Panc1 (cell line): ENCODE data around the gene FBP1. TPM values are rescaled to one million over a fixed set of nuclear protein-coding genes. Genes with fewer than 3 reads are reported as not detected.

Source experiments
- ATAC-seq: fragments of 200-7000 bp; cut with Tn5 transposase; 2 replicates; pipeline ENCODE4 v1.9.1; 2020; ENCODE audit warnings: mild to moderate bottlenecking, moderate library complexity
- BruUV-seq: library from RNA; stranded (reverse); fragments of 400-500 nt; replicated peaks from 2 replicates; lab custom pipeline; 2021; lab: Mats Ljungman, UMichigan
- CTCF ChIA-PET: fragments of 300-600 bp; sonication (Branson Sonifier 250); formaldehyde crosslinking; loops from one replicate; lab custom pipeline; 2022; ENCODE audit warnings: antibody characterized with exemption; lab: Charles Lee
- POLR2A ChIA-PET: fragments of 300-600 bp; sonication (Branson Sonifier 250); formaldehyde crosslinking; loops from one replicate; lab custom pipeline; 2022; ENCODE audit warnings: antibody characterized with exemption; lab: Charles Lee
- DNase-seq: peaks from one replicate; pipeline ENCODE4 v3.0.0-alpha.2; 2010; ENCODE audit warnings: low read depth, low spot score
- H3K27ac ChIP-seq: 2 replicates; pipeline ENCODE4 v1.5.1; 2011; ENCODE audit warnings: mild to moderate bottlenecking, low read length, inconsistent platforms
- H3K27me3 ChIP-seq: fragments of 200-500 bp; sonication (Bioruptor generic); 2 replicates; pipeline ENCODE4 v1.6.0; 2014; ENCODE audit warnings: low read length, inconsistent platforms; ENCODE audit not compliant: control insufficient read depth, insufficient read depth
- H3K36me3 ChIP-seq: fragments of 200-500 bp; sonication (Bioruptor generic); 2 replicates; pipeline ENCODE4 v1.5.1; 2014; ENCODE audit warnings: inconsistent platforms, mild to moderate bottlenecking, low read length, moderate library complexity; ENCODE audit not compliant: control insufficient read depth, insufficient read depth
- H3K4me1 ChIP-seq: 2 replicates; pipeline ENCODE4 v1.5.1; 2011; ENCODE audit warnings: inconsistent platforms, mild to moderate bottlenecking, low read length, moderate library complexity; ENCODE audit not compliant: control insufficient read depth, insufficient read depth
- H3K4me3 ChIP-seq, 2 experiments: 2 replicates each; pipeline ENCODE4 v1.5.1; 2011 to 2012; ENCODE audit warnings: low read depth in 2 of 2, low read length in 2 of 2, mild to moderate bottlenecking in 2 of 2, inconsistent platforms in 1 of 2, moderate library complexity in 1 of 2
- H3K9me3 ChIP-seq: fragments of 200-500 bp; sonication (Bioruptor generic); 2 replicates; pipeline ENCODE4 v1.5.1; 2014; ENCODE audit warnings: low read depth, mild to moderate bottlenecking, inconsistent platforms, low read length, moderate library complexity; ENCODE audit not compliant: control insufficient read depth, insufficient read depth
- CTCF ChIP-seq: fragments of 450-650 bp; IDR thresholded peaks from 2 replicates; pipeline ENCODE4 v1.5.1; 2017; ENCODE audit warnings: mild to moderate bottlenecking
- POLR2AphosphoS5 ChIP-seq: IDR thresholded peaks from 2 replicates; pipeline ENCODE4 v1.6.1; 2012; ENCODE audit warnings: mild to moderate bottlenecking, low read depth, low read length, moderate library complexity
- REST ChIP-seq, 2 experiments: IDR thresholded peaks; 2 replicates each; pipeline ENCODE4 v1.6.1; 2011 to 2012; ENCODE audit warnings: low read depth in 2 of 2, control low read depth in 1 of 2, low read length in 1 of 2, mild to moderate bottlenecking in 1 of 2, moderate library complexity in 1 of 2; ENCODE audit not compliant: insufficient read depth in 1 of 2
- SIN3A ChIP-seq: IDR thresholded peaks from 2 replicates; pipeline ENCODE4 v1.6.1; 2012; ENCODE audit warnings: low read depth, mild to moderate bottlenecking, low read length, moderate library complexity, borderline replicate concordance; ENCODE audit not compliant: insufficient read depth
- TCF7L2 ChIP-seq: IDR thresholded peaks from 2 replicates; pipeline ENCODE4 v1.6.1; 2011; ENCODE audit warnings: mild to moderate bottlenecking, low read depth, low read length, inconsistent platforms
- in situ Hi-C: cut with HindIII; loops from 2 replicates; pipeline ENCODE4 v1.10.0; 2016; ENCODE audit warnings: low sequenced_read_pairs, low pct_unique_long_range_greater_than_20kb
- intact Hi-C: fragments of 100-400 bp; cut with micrococcal nuclease; formaldehyde crosslinking; loops from one replicate; pipeline ENCODE4 v1.10.0; 2022; ENCODE audit not compliant: unreplicated experiment
- total RNA-seq: library from RNA; stranded (reverse); gene quantifications from one replicate; pipeline ENCODE4 v1.2.1, GENCODE V29; 2021; ENCODE audit not compliant: unreplicated experiment

FBP1 gene
- total RNA-seq, 1 experiment from 2014 or later = 0.36 TPM

DNA sequence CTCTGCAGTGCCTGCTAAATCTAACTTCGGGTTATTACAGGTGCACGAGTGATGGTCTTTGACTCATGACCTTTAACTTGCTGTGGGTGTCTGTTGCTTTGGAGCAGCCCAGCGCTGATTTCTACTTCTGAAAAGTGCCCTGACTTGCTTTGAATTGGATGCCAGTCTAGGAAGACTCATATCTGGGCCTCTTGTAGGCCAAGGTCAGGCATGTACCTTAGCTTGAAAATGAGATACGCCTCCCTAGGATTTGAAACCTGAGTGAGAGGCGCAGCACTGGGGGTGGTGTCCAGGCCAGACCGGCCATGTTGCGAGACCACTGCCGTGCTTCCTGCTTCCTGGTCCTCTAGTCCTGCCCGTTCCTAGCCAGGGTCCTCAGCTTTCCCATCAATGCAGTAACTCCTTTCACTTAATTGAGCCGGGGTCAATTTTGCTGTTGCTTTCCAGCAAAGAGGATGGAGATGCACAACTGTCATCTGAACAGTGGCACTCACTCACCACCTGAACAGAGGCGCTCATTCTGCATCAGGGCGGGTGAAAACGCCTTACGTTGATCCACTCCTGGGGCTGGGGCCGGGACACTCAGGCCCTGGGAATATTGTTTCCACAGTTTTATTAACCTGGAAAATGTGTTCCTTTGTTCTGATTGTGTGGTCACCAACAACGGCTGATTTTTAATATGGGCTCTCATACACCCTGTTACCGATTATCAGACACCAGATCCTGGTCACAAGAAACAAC, 70.2 kb downstream of the FBP1 start:
- POLR2A ChIA-PET = no interaction called here
- H3K27ac ChIP-seq = no peak overlapping the region
- DNase-seq (no peak), ATAC-seq (no peak)
- in situ Hi-C loops = no loop called here
- TF ChIP-seq POLR2AphosphoS5 (no peak), SIN3A (no peak), TCF7L2 (no peak), REST (IDR thresholded peaks at IDR 0.05; ENCODE audit: insufficient read depth in 1 of 2, low read depth in 2 of 2, low read length in 1 of 2) (no peak), CTCF (no peak)
- CTCF ChIA-PET = no interaction called here
- H3K27me3 ChIP-seq = no peaks in the 10 kb centered on the region; the same call in 1 of the 2 replicates
- H3K9me3 ChIP-seq = no peaks in the 10 kb centered on the region
- intact Hi-C loops = no loop called here
- no peak overlapping the region for H3K4me3 ChIP-seq
- BruUV-seq = no TSS peak
- no peaks in the 10 kb centered on the region for H3K36me3 ChIP-seq
- no peaks in the 10 kb centered on the region for H3K4me1 ChIP-seq

GRCh38 chr9:94568250-94568889, 70.9 kb downstream of the FBP1 start:
- ChIA-PET CTCF (no interaction called here), POLR2A (no interaction called here)
- no peak overlapping the region for H3K27ac ChIP-seq
- BruUV-seq = no TSS peak
- intact Hi-C loops (no loop called here), in situ Hi-C loops (no loop called here)
- DNase-seq (no peak), ATAC-seq (no peak)
- no peak for TF ChIP-seq CTCF
- no peak for TF ChIP-seq REST (IDR thresholded peaks at IDR 0.05; ENCODE audit: insufficient read depth in 1 of 2, low read depth in 2 of 2, low read length in 1 of 2)
- TF ChIP-seq TCF7L2 = no peak
- no peak for TF ChIP-seq POLR2AphosphoS5
- TF ChIP-seq SIN3A = no peak
- H3K9me3 ChIP-seq = no peaks in the 10 kb centered on the region
- no peak overlapping the region for H3K4me3 ChIP-seq
- no peaks in the 10 kb centered on the region for H3K27me3 ChIP-seq
- no peaks in the 10 kb centered on the region for H3K36me3 ChIP-seq
- H3K4me1 ChIP-seq = no peaks in the 10 kb centered on the region
